H1 (cell line): Measurements from ENCODE around the gene RILP. TPM values are rescaled to one million over a fixed set of nuclear protein-coding genes. Genes with fewer than 3 reads are reported as not detected.

ENCODE experiments used
- CTCF ChIA-PET: fragments of 300-600 bp; sonication (Branson Sonifier 250); formaldehyde crosslinking; loops from one replicate; lab custom pipeline; 2021; ENCODE audit not compliant: partially characterized antibody; lab: Charles Lee
- POLR2A ChIA-PET: fragments of 300-600 bp; sonication (Branson Sonifier 250); formaldehyde crosslinking; loops from one replicate; lab custom pipeline; 2021; ENCODE audit warnings: inconsistent platforms; ENCODE audit not compliant: partially characterized antibody; lab: Charles Lee
- DNase-seq, 2 experiments: peaks; one replicate each; pipeline versions ENCODE4 v3.0.0 to v3.0.0-alpha.2; 2010 to 2022; ENCODE audit warnings: low spot score in 2 of 2, low read depth in 1 of 2, mixed read lengths in 1 of 2
- FAIRE-seq: peaks from 2 replicates; lab custom pipeline; 2011; peaks lifted over from hg19 to GRCh38; lab: Jason Lieb, UNC
- H2AFZ ChIP-seq: 2 replicates; pipeline ENCODE4 v1.8.1; 2012; ENCODE audit warnings: low read length, inconsistent platforms
- H2AK5ac ChIP-seq: 2 replicates; pipeline ENCODE4 v1.6.1; 2013; ENCODE audit warnings: low read depth, low read length
- H2BK120ac ChIP-seq: replicated peaks from 2 replicates; pipeline ENCODE3; 2013; ENCODE audit warnings: low read depth, low read length, inconsistent platforms
- H2BK12ac ChIP-seq: 2 replicates; pipeline ENCODE4 v1.6.1; 2013; ENCODE audit warnings: low read depth, low read length
- H2BK15ac ChIP-seq: 2 replicates; pipeline ENCODE4 v1.6.1; 2013; ENCODE audit warnings: low read length
- H2BK20ac ChIP-seq: 2 replicates; pipeline ENCODE4 v1.6.1; 2013; ENCODE audit warnings: low read length
- H2BK5ac ChIP-seq: 2 replicates; pipeline ENCODE4 v1.6.1; 2013; ENCODE audit warnings: low read depth, low read length
- H3K14ac ChIP-seq: 2 replicates; pipeline ENCODE4 v1.6.1; 2013; ENCODE audit warnings: inconsistent platforms; ENCODE audit not compliant: insufficient read length
- H3K18ac ChIP-seq: 2 replicates; pipeline ENCODE4 v1.6.1; 2013; ENCODE audit warnings: low read length; ENCODE audit errors: extremely low read depth
- H3K23ac ChIP-seq: 2 replicates; pipeline ENCODE4 v1.6.1; 2013; ENCODE audit warnings: inconsistent platforms; ENCODE audit not compliant: insufficient read length
- H3K23me2 ChIP-seq: 2 replicates; pipeline ENCODE4 v1.6.1; 2013; ENCODE audit warnings: low read depth, low read length
- H3K27ac ChIP-seq: 2 replicates; pipeline ENCODE4 v1.6.1; 2011; ENCODE audit warnings: low read depth, low read length, inconsistent platforms
- H3K27me3 ChIP-seq, 4 experiments: replicated peaks in 1 of 4; 1 replicate in 1 of 4; 2 replicates in 3 of 4; pipeline versions ENCODE4 v1.6.1 to v1.8.1; 2011 to 2013; ENCODE audit warnings: low read length in 3 of 4, mild to moderate bottlenecking in 3 of 4, inconsistent platforms in 2 of 4, mixed read lengths in 2 of 4, moderate library complexity in 1 of 4; ENCODE audit not compliant: control insufficient read depth in 3 of 4, insufficient read depth in 3 of 4; ENCODE audit errors: extremely low read depth in 1 of 4
- H3K36me3 ChIP-seq, 4 experiments: 2 replicates each; pipeline versions ENCODE4 v1.6.1 to v1.8.1; 2011 to 2013; ENCODE audit warnings: mild to moderate bottlenecking in 4 of 4, low read length in 3 of 4, moderate library complexity in 2 of 4, control low read depth in 1 of 4, inconsistent platforms in 1 of 4; ENCODE audit not compliant: insufficient read depth in 4 of 4, control insufficient read depth in 2 of 4
- H3K4ac ChIP-seq: replicated peaks from 2 replicates; pipeline ENCODE3; 2013; ENCODE audit warnings: low read length, low read depth, mixed read lengths, inconsistent platforms; ENCODE audit not compliant: insufficient read length
- H3K4me1 ChIP-seq, 4 experiments: replicated peaks in 1 of 4; 1 replicate in 1 of 4; 2 replicates in 3 of 4; pipeline versions ENCODE4 v1.6.1 to v1.8.1; 2011 to 2013; ENCODE audit warnings: low read length in 3 of 4, inconsistent platforms in 2 of 4, mixed read lengths in 1 of 4; ENCODE audit not compliant: insufficient read depth in 4 of 4, control insufficient read depth in 3 of 4
- H3K4me2 ChIP-seq, 2 experiments: 2 replicates each; pipeline versions ENCODE4 v1.6.1 to v1.8.1; 2011 to 2013; ENCODE audit warnings: low read depth in 2 of 2, low read length in 2 of 2, control low read depth in 1 of 2, inconsistent platforms in 1 of 2, mild to moderate bottlenecking in 1 of 2; ENCODE audit not compliant: insufficient read depth in 1 of 2
- H3K4me3 ChIP-seq, 4 experiments: fragments of 200-600, 300-600 bp in 1 of 4; sonication (generic), shearing (Covaris generic), sonication (Bioruptor Twin) in 1 of 4; 2 replicates each; pipeline versions ENCODE4 v1.5.1 to v1.8.1; 2011 to 2016; ENCODE audit warnings: low read length in 4 of 4, low read depth in 3 of 4, control low read depth in 2 of 4, inconsistent platforms in 2 of 4, mild to moderate bottlenecking in 2 of 4, mixed read lengths in 1 of 4, moderate library complexity in 1 of 4; ENCODE audit not compliant: insufficient read depth in 2 of 4; ENCODE audit errors: extremely low read depth in 1 of 4
- H3K56ac ChIP-seq: replicated peaks from 2 replicates; pipeline ENCODE3; 2013; ENCODE audit warnings: low read depth, mild to moderate bottlenecking, mixed read lengths, low read length, inconsistent platforms; ENCODE audit not compliant: insufficient read length
- H3K79me1 ChIP-seq: 2 replicates; pipeline ENCODE4 v1.6.1; 2013; ENCODE audit warnings: low read depth, low read length, control low read depth
- H3K79me2 ChIP-seq, 2 experiments: 2 replicates each; pipeline versions ENCODE4 v1.6.1 to v1.8.1; 2012 to 2013; ENCODE audit warnings: low read length in 2 of 2, mild to moderate bottlenecking in 2 of 2, inconsistent platforms in 1 of 2; ENCODE audit not compliant: insufficient read depth in 2 of 2, control insufficient read depth in 1 of 2
- H3K9ac ChIP-seq, 4 experiments: replicated peaks in 1 of 4; 1 replicate in 1 of 4; 2 replicates in 3 of 4; pipeline versions ENCODE4 v1.6.1 to v1.8.1; 2011 to 2013; ENCODE audit warnings: low read depth in 3 of 4, low read length in 3 of 4, control low read depth in 2 of 4, mild to moderate bottlenecking in 2 of 4, moderate library complexity in 2 of 4, inconsistent platforms in 1 of 4; ENCODE audit errors: extremely low read depth in 1 of 4
- H3K9me3 ChIP-seq, 2 experiments: 2 replicates each; pipeline versions ENCODE4 v1.6.1 to v1.8.1; 2012 to 2013; ENCODE audit warnings: mild to moderate bottlenecking in 2 of 2, moderate library complexity in 2 of 2, control low read depth in 1 of 2, inconsistent platforms in 1 of 2, low read depth in 1 of 2, low read length in 1 of 2, mixed read lengths in 1 of 2; ENCODE audit not compliant: insufficient read depth in 2 of 2
- H4K20me1 ChIP-seq, 2 experiments: replicated peaks in 1 of 2; 2 replicates each; pipeline versions ENCODE3 to v1.8.1; 2011 to 2013; ENCODE audit warnings: inconsistent platforms in 2 of 2, low read length in 2 of 2, mild to moderate bottlenecking in 1 of 2; ENCODE audit not compliant: insufficient read depth in 2 of 2, control insufficient read depth in 1 of 2
- H4K5ac ChIP-seq: 2 replicates; pipeline ENCODE4 v1.6.1; 2013; ENCODE audit warnings: low read length, low read depth, mixed read lengths, inconsistent platforms; ENCODE audit not compliant: insufficient read length
- H4K8ac ChIP-seq: 2 replicates; pipeline ENCODE4 v1.8.0; 2013; ENCODE audit warnings: mild to moderate bottlenecking, moderate library complexity, low read length, inconsistent platforms; ENCODE audit not compliant: insufficient read depth; ENCODE audit errors: extremely low read depth
- H4K91ac ChIP-seq: replicated peaks from 2 replicates; pipeline ENCODE3; 2013; ENCODE audit warnings: low read length, mixed read lengths, inconsistent platforms; ENCODE audit not compliant: insufficient read length
- BACH1 ChIP-seq: IDR thresholded peaks from 2 replicates; pipeline ENCODE4 v1.6.1; 2012; ENCODE audit warnings: low read length, improper control_type of control experiment
- CREB1 ChIP-seq: IDR thresholded peaks from 2 replicates; pipeline ENCODE4 v1.6.1; 2012; ENCODE audit warnings: inconsistent platforms
- POLR2A ChIP-seq, 2 experiments: IDR thresholded peaks; 1 replicate in 1 of 2; 2 replicates in 1 of 2; pipeline ENCODE4 v1.6.1; 2011; ENCODE audit warnings: low read depth in 2 of 2, low read length in 2 of 2, mild to moderate bottlenecking in 2 of 2; ENCODE audit errors: control extremely low read depth in 1 of 2
- RXRA ChIP-seq: IDR thresholded peaks from 2 replicates; pipeline ENCODE4 v1.6.1; 2011; ENCODE audit warnings: low read depth, mild to moderate bottlenecking, low read length, moderate library complexity; ENCODE audit not compliant: insufficient read depth
- SIRT6 ChIP-seq: IDR thresholded peaks from one replicate; pipeline ENCODE4 v1.7.1; 2012; ENCODE audit warnings: low read length, inconsistent platforms
- SP1 ChIP-seq: IDR thresholded peaks from 2 replicates; pipeline ENCODE4 v1.6.1; 2011; ENCODE audit warnings: low read depth, low read length
- TAF7 ChIP-seq: optimal IDR thresholded peaks from 2 replicates; pipeline ENCODE3; 2011; ENCODE audit warnings: low read depth, mild to moderate bottlenecking, inconsistent platforms, low read length, moderate library complexity, borderline replicate concordance
- WGBS, 2 experiments: shearing (Covaris generic) in 1 of 2; methylation state at CpG; one replicate each; pipeline versions ENCODE4 v1.1.6 to v1.1.7; 2013 to 2015; ENCODE audit warnings: low lambda C conversion rate in 2 of 2, mixed read lengths in 2 of 2, inconsistent platforms in 1 of 2, low coverage in 1 of 2, missing lambda C conversion rate in 1 of 2; ENCODE audit not compliant: insufficient replicate concordance in 2 of 2, insufficient coverage in 1 of 2, insufficient read length in 1 of 2; ENCODE audit errors: extremely low coverage in 1 of 2, missing lambda C conversion rate in 1 of 2; 5-methylcytosine and 5-hydroxymethylcytosine counted together
- polyA plus RNA-seq, 7 experiments: library from polyadenylated mRNA; depleted of rRNA in 3 of 7; stranded (reverse) in 5 of 7; unstranded in 2 of 7; fragments of >200 nt in 5 of 7; fragments of 200-250 nt in 2 of 7; gene quantifications; 1 replicate in 5 of 7; 2 replicates in 1 of 7; 4 replicates in 1 of 7; pipeline versions ENCODE4 v1.2.1 to v1.2.3, GENCODE V29; 2011 to 2013; ENCODE audit warnings: missing spikeins in 2 of 7, mixed read lengths in 2 of 7
- total RNA-seq: library from RNA; stranded (reverse); fragmentation: NEBNext Ultra II Directional; extraction: Animal tissue kit (Norgen Biotek cat#: 25700); gene quantifications from 2 replicates; pipeline ENCODE4 v1.2.1, GENCODE V29; 2021

The RILP gene
- total and polyA plus RNA-seq, 2 of the 8 experiments (the other 6 are each of a cell fraction or from before 2014, with no cell fraction given), result 6.8 to 7.2 TPM

DNA sequence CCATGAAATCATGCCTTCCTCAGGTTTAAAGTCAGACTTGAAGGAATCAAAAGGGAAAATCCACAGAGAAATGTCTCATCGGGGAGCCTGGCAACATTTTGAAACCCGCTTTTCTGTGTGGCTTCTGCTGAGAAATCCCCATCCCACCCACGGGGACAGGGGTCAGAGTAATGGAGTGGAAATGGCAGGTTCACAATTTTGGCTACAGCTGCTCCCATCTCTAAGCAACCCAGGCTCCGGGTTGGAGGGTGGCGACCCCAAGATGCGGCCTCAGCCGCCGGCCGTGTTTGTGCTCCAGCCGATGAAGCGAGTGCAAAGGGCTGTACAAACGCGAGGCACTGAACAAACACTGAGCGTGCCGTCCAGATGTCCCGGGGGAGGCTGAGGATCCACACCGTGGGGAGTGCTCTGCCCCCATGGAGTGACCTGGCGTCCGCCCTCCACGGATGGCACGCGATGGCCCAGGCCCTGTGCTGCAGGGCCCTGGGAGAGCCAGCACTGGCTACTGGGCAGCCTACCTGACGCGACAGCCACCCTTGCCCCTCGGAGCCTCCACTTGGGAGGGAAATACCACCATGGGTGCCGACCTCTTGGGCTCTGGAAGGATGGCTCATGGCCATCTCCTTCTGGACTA, 43.2 kb downstream of the RILP start:
- Histone ChIP-seq H3K56ac (no peak overlapping the region), H2AK5ac (no peak overlapping the region), H2BK15ac (no peak overlapping the region), H2BK20ac (no peak overlapping the region), H2BK5ac (no peak overlapping the region), H2AFZ (no peak overlapping the region), H3K23me2 (no peaks in the 10 kb centered on the region), H4K5ac (no peak overlapping the region), H3K4me2 (no peak overlapping the region), H3K4me1 (peaks cover 0 to 14% (median 11%) of the 10 kb centered on the region in 4 experiments; a peak in 6 of 7 replicates), H4K8ac (peak overlapping the region; percentile 68; the same call in 1 of the 2 replicates), H3K14ac (no peak overlapping the region), H3K79me1 (no peaks in the 10 kb centered on the region), H2BK12ac (no peak overlapping the region), H3K79me2 (no peaks in the 10 kb centered on the region), H3K36me3 (no peaks in the 10 kb centered on the region), H3K23ac (no peak overlapping the region), H3K4ac (no peak overlapping the region), H3K27me3 (no peaks in the 10 kb centered on the region), H3K27ac (no peak overlapping the region), H3K9ac (no peak overlapping the region; a peak in 1 of 7 replicates), H4K91ac (peak overlapping the region; percentile 2), H3K4me3 (no peak overlapping the region), H3K18ac (no peak overlapping the region), H4K20me1 (no peaks in the 10 kb centered on the region), H3K9me3 (peaks cover 5% of the 10 kb centered on the region in 2 experiments; a peak in 2 of 4 replicates), H2BK120ac (no peak overlapping the region)
- WGBS, 2 experiments, result 92% methylated on average over 26 of the region's 26 CpGs; no CpG with 5 or more reads in 1 of the 2 experiments
- ChIA-PET CTCF (interaction anchor here (0.8 to 3.5 kb wide), 5 partner anchors 10 to 32 kb away, joined by 3 to 12 read pairs (median 9); no protein-coding TSS in a partner anchor), POLR2A (interaction anchor here (1.0 to 2.0 kb wide), 3 partner anchors 22 to 33 kb away, joined by 4 to 6 read pairs (median 4); partner anchors contain the start of gene SLC43A2)
- FAIRE-seq (no peak), DNase-seq (no peak)
- TF ChIP-seq CREB1 (no peak), SP1 (no peak), RXRA (no peak), TAF7 (no peak), POLR2A (IDR thresholded peaks at IDR 0.05; ENCODE audit: control extremely low read depth in 1 of 2, low read depth in 2 of 2, low read length in 2 of 2) (no peak), SIRT6 (no peak), BACH1 (no peak)
